ENCODE results near the gene ARID5B. TPM values are rescaled to one million over a fixed set of nuclear protein-coding genes. Genes with fewer than 3 reads are reported as not detected.

ARID5B gene
- total and polyA plus RNA-seq, 2 of the 4 experiments (the other 2 are of a cell fraction), result 41.0 to 125 TPM

GRCh38 chr10:62014510-62014909 lies 113.0 kb downstream of the ARID5B start:
- POLR2A ChIA-PET (ENCODE audit: unreplicated experiment), result no interaction called here
- Histone ChIP-seq H3K27me3 (ENCODE audit: control insufficient read depth, insufficient read depth, low read length) (no peaks in the 10 kb centered on the region), H3K14ac (replicated peaks; ENCODE audit: low read depth, low read length) (no peak overlapping the region), H3K23ac (ENCODE audit: low read depth, low read length) (no peak overlapping the region), H3K4me3 (ENCODE audit: insufficient read depth, low read depth, low read length) (no peak overlapping the region), H4K20me1 (ENCODE audit: insufficient read depth, low read length) (peaks cover 13% of the 10 kb centered on the region), H2BK20ac (ENCODE audit: low read depth, low read length) (no peak overlapping the region), H3K18ac (ENCODE audit: low read depth, low read length) (no peak overlapping the region), H2BK120ac (ENCODE audit: low read depth, low read length) (no peak overlapping the region), H3K36me3 (ENCODE audit: control insufficient read depth, insufficient read depth, low read length) (peaks cover 22% of the 10 kb centered on the region), H2AFZ (replicated peaks; ENCODE audit: low read length, poor library complexity) (no peak overlapping the region), H2AK9ac (replicated peaks; ENCODE audit: low read depth, low read length, poor library complexity) (no peak overlapping the region), H2AK5ac (ENCODE audit: low read depth, low read length) (no peak overlapping the region), H2BK5ac (ENCODE audit: low read depth, low read length, poor library complexity, severe bottlenecking) (no peak overlapping the region), H3K79me1 (ENCODE audit: low read depth in 1 of 2, low read length in 2 of 2) (peaks cover 40 to 66% of the 10 kb centered on the region in 2 experiments), H3K9me3 (ENCODE audit: control insufficient read depth, insufficient read depth, low read length) (no peaks in the 10 kb centered on the region), H3K4me2 (ENCODE audit: low read depth, low read length) (no peak overlapping the region), H4K91ac (ENCODE audit: insufficient read depth, low read depth, low read length) (no peak overlapping the region), H4K5ac (ENCODE audit: low read depth, low read length) (no peak overlapping the region), H3K4ac (ENCODE audit: low read depth, low read length) (no peak overlapping the region), H3K9ac (ENCODE audit: low read depth, low read length) (no peak overlapping the region), H3K4me1 (ENCODE audit: control insufficient read depth, insufficient read depth, low read length) (peaks cover 20% of the 10 kb centered on the region), H4K8ac (ENCODE audit: low read depth in 2 of 2, low read length in 2 of 2) (no peak overlapping the region), H3K9me1 (ENCODE audit: insufficient read depth, low read length) (peaks cover 17% of the 10 kb centered on the region), H2BK15ac (ENCODE audit: low read depth, low read length) (no peak overlapping the region), H3K27ac (ENCODE audit: insufficient read depth, low read length) (no peak overlapping the region), H3K56ac (ENCODE audit: extremely low read depth, insufficient read depth, low read length) (no peak overlapping the region)
- in situ Hi-C loops (cut with MboI; ENCODE audit: low sequenced_read_pairs), result no loop called here
- CTCF ChIA-PET, result no interaction called here
- TF ChIP-seq CTCF (conservative IDR thresholded peaks at IDR 0.05; ENCODE audit: low read depth, low read length) (no peak), BHLHE40 (IDR thresholded peaks at IDR 0.05; ENCODE audit: low read depth, low read length) (no peak), FOS (IDR thresholded peaks at IDR 0.05; ENCODE audit: low read depth, low read length) (no peak), RCOR1 (IDR thresholded peaks at IDR 0.05; ENCODE audit: insufficient replicate concordance, low read length) (no peak), POLR2A (IDR thresholded peaks at IDR 0.05; ENCODE audit: low read depth, low read length) (no peak), USF2 (IDR thresholded peaks at IDR 0.05; ENCODE audit: low read depth, low read length) (no peak), MXI1 (IDR thresholded peaks at IDR 0.05; ENCODE audit: borderline replicate concordance, low read depth, low read length) (no peak), RFX5 (IDR thresholded peaks at IDR 0.05; ENCODE audit: low read depth, low read length) (no peak), MAFK (IDR thresholded peaks at IDR 0.05; ENCODE audit: low read depth, low read length) (no peak), CEBPB (IDR thresholded peaks at IDR 0.05; ENCODE audit: low read depth, low read length) (no peak), RAD21 (IDR thresholded peaks at IDR 0.05; ENCODE audit: low read length) (no peak), MAZ (IDR thresholded peaks at IDR 0.05; ENCODE audit: borderline replicate concordance, low read depth, low read length) (no peak), SMC3 (IDR thresholded peaks at IDR 0.05; ENCODE audit: low read depth, low read length) (no peak), NFE2L2 (IDR thresholded peaks at IDR 0.05; ENCODE audit: low read depth, low read length) (no peak), ELK1 (IDR thresholded peaks at IDR 0.05; ENCODE audit: borderline replicate concordance, low read depth, low read length) (no peak)
- no CpG with 5 or more reads among the region's 3 CpGs for WGBS, 2 experiments (ENCODE audit: extremely low coverage in 2 of 2, insufficient read length in 1 of 2)
- intact Hi-C loops (cut with micrococcal nuclease), result no loop called here
- dilution Hi-C loops (cut with HindIII; ENCODE audit: low sequenced_read_pairs, unreplicated experiment), result no loop called here
- no peak for ATAC-seq (ENCODE audit: low read depth)
- BruUV-seq (replicated peaks), result no TSS peak
- no peak for DNase-seq
